Activated CD4-positive, alpha-beta T cell treated with anti-CD3 and anti-CD28 coated beads, Interleukin-2, amount 50 U/mL, for 48 hours (primary cell): ENCODE results near the gene COBL.

ENCODE experiments used
- DNase-seq, 2 experiments: peaks; one replicate each; pipeline ENCODE4 v3.0.0-alpha.2; 2020

The COBL gene

GRCh38 chr7:51140199-51141164 is 176.1 kb downstream of the COBL start:
- DNase-seq: no peak

GRCh38 chr7:51139796-51140195 is 176.8 kb downstream of the COBL start:
- DNase-seq: no peak

- no peak for DNase-seq
Observed at GRCh38 chr7:51138123-51139085, 178.2 kb downstream of the COBL start.

- no peak for DNase-seq
Observed at GRCh38 chr7:51135576-51135975, 181.0 kb downstream of the COBL start.

GRCh38 chr7:51134013-51134441 is 182.6 kb downstream of the COBL start:
- DNase-seq: no peak

- DNase-seq: no peak
Observed at GRCh38 chr7:51132661-51133060, 183.9 kb downstream of the COBL start.

- no peak for DNase-seq
Observed at GRCh38 chr7:51129527-51130472, 186.8 kb downstream of the COBL start.

GRCh38 chr7:51128545-51129435 is 187.8 kb downstream of the COBL start:
- DNase-seq: no peak

- no peak for DNase-seq
Observed at GRCh38 chr7:51127618-51127904, 189.0 kb downstream of the COBL start.

GRCh38 chr7:51126813-51127617 is 189.6 kb downstream of the COBL start:
- DNase-seq: no peak

GRCh38 chr7:51126324-51126723 is 190.3 kb downstream of the COBL start:
- no peak for DNase-seq

GRCh38 chr7:51124321-51124720 is 192.3 kb downstream of the COBL start:
- DNase-seq: no peak

- peak; percentile 74 to 81 for DNase-seq
Observed at GRCh38 chr7:51123322-51124019, 193.1 kb downstream of the COBL start.

- no peak for DNase-seq
Observed at GRCh38 chr7:51121931-51122425, 194.6 kb downstream of the COBL start.

GRCh38 chr7:51121036-51121790 is 195.4 kb downstream of the COBL start:
- no peak for DNase-seq

- DNase-seq: no peak
Observed at GRCh38 chr7:51118628-51119027, 198.0 kb downstream of the COBL start.

- no peak for DNase-seq
Observed at GRCh38 chr7:51114501-51114900, 202.1 kb downstream of the COBL start.

- no peak for DNase-seq
Observed at GRCh38 chr7:51113962-51114361, 202.6 kb downstream of the COBL start.

GRCh38 chr7:51113560-51113959 is 203.0 kb downstream of the COBL start:
- no peak for DNase-seq
